Neural progenitor cell (in vitro differentiated cells): ENCODE measurements around the gene HIKESHI. TPM values are rescaled to one million over a fixed set of nuclear protein-coding genes. Genes with fewer than 3 reads are reported as not detected.
A peak's percentile ranks its signal among the peaks of the same experiment; 100 is the strongest.

ENCODE experiments used
- DNase-seq: peaks from one replicate; pipeline ENCODE4 v3.0.0-alpha.2; 2016; ENCODE audit warnings: low spot score
- H2AFZ ChIP-seq: fragments of 200-600 bp; sonication (generic); replicated peaks from 2 replicates; pipeline ENCODE4 v1.6.1; 2016; ENCODE audit warnings: antibody characterized with exemption
- H3F3A ChIP-seq: fragments of 200-600 bp; sonication (generic); 2 replicates; pipeline ENCODE4 v1.6.1; 2016; ENCODE audit warnings: antibody characterized with exemption, low read depth
- H3K27ac ChIP-seq: fragments of 200-600 bp; sonication (generic); 2 replicates; pipeline ENCODE4 v1.5.1; 2016; ENCODE audit warnings: mild to moderate bottlenecking
- H3K27me3 ChIP-seq: fragments of 200-600 bp; sonication (generic); 2 replicates; pipeline ENCODE4 v1.6.1; 2016; ENCODE audit warnings: mild to moderate bottlenecking, moderate library complexity
- H3K36me3 ChIP-seq: fragments of 200-600 bp; sonication (generic); 2 replicates; pipeline ENCODE4 v1.5.1; 2016
- H3K4me1 ChIP-seq: fragments of 200-600 bp; sonication (generic); 2 replicates; pipeline ENCODE4 v1.6.1; 2016; ENCODE audit warnings: mixed run types
- H3K4me2 ChIP-seq: fragments of 200-600 bp; sonication (generic); 2 replicates; pipeline ENCODE4 v1.6.1; 2016
- H3K4me3 ChIP-seq: fragments of 200-600 bp; sonication (generic); 2 replicates; pipeline ENCODE4 v1.5.1; 2016
- H3K79me2 ChIP-seq: fragments of 200-600 bp; sonication (generic); 2 replicates; pipeline ENCODE4 v1.6.1; 2016; ENCODE audit warnings: low read depth
- H3K9ac ChIP-seq: fragments of 200-600 bp; sonication (generic); 2 replicates; pipeline ENCODE4 v1.6.1; 2016
- H3K9me3 ChIP-seq: fragments of 200-600 bp; sonication (generic); 2 replicates; pipeline ENCODE4 v1.5.1; 2016; ENCODE audit warnings: low read depth
- H4K20me1 ChIP-seq: fragments of 200-600 bp; sonication (generic); 2 replicates; pipeline ENCODE4 v1.6.1; 2016; ENCODE audit warnings: low read depth
- H3K27ac Mint-ChIP-seq: 3 replicates; pipeline ENCODE4 v1.8.0; 2021; ENCODE audit warnings: mixed read lengths
- H3K27me3 Mint-ChIP-seq: 2 replicates; pipeline ENCODE4 v1.8.0; 2022; ENCODE audit warnings: low read depth, mild to moderate bottlenecking, inconsistent platforms, moderate library complexity, mixed read lengths; ENCODE audit not compliant: insufficient read depth
- H3K36me3 Mint-ChIP-seq: 3 replicates; pipeline ENCODE4 v1.8.0; 2021; ENCODE audit warnings: mixed read lengths
- H3K4me1 Mint-ChIP-seq: 3 replicates; pipeline ENCODE4 v1.8.0; 2021; ENCODE audit warnings: mixed read lengths
- H3K4me3 Mint-ChIP-seq: 3 replicates; pipeline ENCODE4 v1.8.0; 2021; ENCODE audit warnings: mild to moderate bottlenecking, moderate library complexity, mixed read lengths
- H3K9me3 Mint-ChIP-seq: 3 replicates; pipeline ENCODE4 v1.8.0; 2020; ENCODE audit warnings: mixed read lengths
- CTCF ChIP-seq: fragments of 200-600 bp; sonication (generic); IDR thresholded peaks from 2 replicates; pipeline ENCODE4 v1.5.1; 2017; ENCODE audit warnings: antibody characterized with exemption, mild to moderate bottlenecking
- EZH2 ChIP-seq: fragments of 200-600 bp; sonication (generic); IDR thresholded peaks from 2 replicates; pipeline ENCODE4 v1.6.1; 2017; ENCODE audit warnings: antibody characterized with exemption, mild to moderate bottlenecking, moderate library complexity
- EZH2phosphoT487 ChIP-seq: fragments of 200-600 bp; sonication (generic); IDR thresholded peaks from 2 replicates; pipeline ENCODE4 v1.6.1; 2017; ENCODE audit warnings: antibody characterized with exemption
- total RNA-seq: library from RNA; depleted of rRNA; stranded (reverse); fragments of >200 nt; gene quantifications from 2 replicates; pipeline ENCODE4 v1.2.3, GENCODE V29; 2015; ENCODE audit warnings: low replicate concordance

Gene HIKESHI
- total RNA-seq, 1 donor from 2014 or later: 87.2 TPM

- H3K36me3 Mint-ChIP-seq: peaks cover 35% of the 10 kb centered on the region
Measured at GRCh38 chr11:86274503-86274902, 27.5 kb upstream of the HIKESHI start.

GRCh38 chr11:86274999-86275398, 27.0 kb upstream of the HIKESHI start:
- Mint-ChIP-seq H3K36me3 (peaks cover 36% of the 10 kb centered on the region), H3K27me3 (no peaks in the 10 kb centered on the region), H3K27ac (no peak overlapping the region), H3K4me1 (no peaks in the 10 kb centered on the region), H3K4me3 (no peak overlapping the region), H3K9me3 (no peaks in the 10 kb centered on the region)
- Histone ChIP-seq H3K27ac (no peak overlapping the region), H3K27me3 (no peaks in the 10 kb centered on the region), H3F3A (no peaks in the 10 kb centered on the region), H2AFZ (no peak overlapping the region), H3K79me2 (peaks cover 64% of the 10 kb centered on the region), H3K9ac (no peak overlapping the region), H4K20me1 (peaks cover 3% of the 10 kb centered on the region), H3K4me2 (no peak overlapping the region), H3K4me1 (no peaks in the 10 kb centered on the region), H3K4me3 (no peak overlapping the region), H3K36me3 (peaks cover 24% of the 10 kb centered on the region), H3K9me3 (no peaks in the 10 kb centered on the region)
- DNase-seq: no peak
- TF ChIP-seq EZH2 (no peak), CTCF (no peak), EZH2phosphoT487 (no peak)

More at GRCh38 chr11:86274503-86274902, 27.5 kb upstream of the HIKESHI start:
- Mint-ChIP-seq H3K9me3 (no peaks in the 10 kb centered on the region), H3K4me3 (no peak overlapping the region), H3K27ac (no peak overlapping the region), H3K4me1 (no peaks in the 10 kb centered on the region), H3K27me3 (no peaks in the 10 kb centered on the region)
- Histone ChIP-seq H3K9me3 (no peaks in the 10 kb centered on the region), H3K27ac (no peak overlapping the region), H3K4me2 (no peak overlapping the region), H3K4me1 (no peaks in the 10 kb centered on the region), H3K4me3 (no peak overlapping the region), H3K79me2 (peaks cover 68% of the 10 kb centered on the region), H3K36me3 (peaks cover 24% of the 10 kb centered on the region), H3K9ac (no peak overlapping the region), H4K20me1 (peaks cover 3% of the 10 kb centered on the region), H3F3A (no peaks in the 10 kb centered on the region), H2AFZ (no peak overlapping the region), H3K27me3 (no peaks in the 10 kb centered on the region)
- peak; percentile 61 for DNase-seq
- no peak for TF ChIP-seq EZH2
- TF ChIP-seq CTCF: peak; percentile 57

- Histone ChIP-seq H4K20me1 (peaks cover 3% of the 10 kb centered on the region), H3K4me3 (no peak overlapping the region), H3K4me1 (no peaks in the 10 kb centered on the region), H3K79me2 (peaks cover 56% of the 10 kb centered on the region), H3K27me3 (no peaks in the 10 kb centered on the region), H3F3A (no peaks in the 10 kb centered on the region), H2AFZ (no peak overlapping the region), H3K36me3 (peaks cover 24% of the 10 kb centered on the region), H3K4me2 (no peak overlapping the region), H3K9me3 (no peaks in the 10 kb centered on the region), H3K27ac (no peak overlapping the region), H3K9ac (no peak overlapping the region)
- H3K36me3 Mint-ChIP-seq: peaks cover 33% of the 10 kb centered on the region
- no peaks in the 10 kb centered on the region for H3K27me3 Mint-ChIP-seq
- no peak overlapping the region for H3K27ac Mint-ChIP-seq
- DNase-seq: no peak
- H3K4me1 Mint-ChIP-seq: no peaks in the 10 kb centered on the region
- no peaks in the 10 kb centered on the region for H3K9me3 Mint-ChIP-seq
- no peak overlapping the region for H3K4me3 Mint-ChIP-seq
- peak; percentile 16 for TF ChIP-seq CTCF
- TF ChIP-seq EZH2phosphoT487: no peak
- no peak for TF ChIP-seq EZH2
Measured at GRCh38 chr11:86275493-86276370, 26.3 kb upstream of the HIKESHI start.
